Chondrocyte (in vitro differentiated cells): ENCODE measurements around the gene SMAGP. TPM values are rescaled to one million over a fixed set of nuclear protein-coding genes. Genes with fewer than 3 reads are reported as not detected.
"Not testable (repeated sequence)": the region's sequence is repeated elsewhere in the genome, so short reads cannot be mapped to it uniquely, and the experiment has no call there.

Experiments used
- DNase-seq: peaks from one replicate; pipeline ENCODE4 v3.0.0; 2021; ENCODE audit warnings: mixed read lengths, low spot score
- H3K27ac Mint-ChIP-seq: one replicate; pipeline ENCODE4 v1.8.0; 2021; ENCODE audit warnings: mild to moderate bottlenecking, moderate library complexity, mixed read lengths; ENCODE audit not compliant: unreplicated experiment
- H3K27me3 Mint-ChIP-seq: 2 replicates; pipeline ENCODE4 v1.8.0; 2021; ENCODE audit warnings: low read depth, mixed read lengths
- H3K36me3 Mint-ChIP-seq: 2 replicates; pipeline ENCODE4 v1.8.0; 2021; ENCODE audit warnings: low read depth, mixed read lengths
- H3K4me1 Mint-ChIP-seq: 2 replicates; pipeline ENCODE4 v1.8.0; 2021; ENCODE audit warnings: low read depth, mild to moderate bottlenecking, mixed read lengths
- H3K4me3 Mint-ChIP-seq: one replicate; pipeline ENCODE4 v1.8.0; 2021; ENCODE audit warnings: mild to moderate bottlenecking, moderate library complexity, mixed read lengths; ENCODE audit not compliant: unreplicated experiment
- H3K9me3 Mint-ChIP-seq: 2 replicates; pipeline ENCODE4 v1.8.0; 2021; ENCODE audit warnings: low read depth, mixed read lengths
- CTCF ChIP-seq: fragments of 200-600 bp; sonication (generic); IDR thresholded peaks from 2 replicates; pipeline ENCODE4 v1.5.0; 2021; ENCODE audit warnings: antibody characterized with exemption, mild to moderate bottlenecking, moderate library complexity
- long read RNA-seq: library from polyadenylated mRNA; stranded (forward); transcript quantifications from one replicate; pipeline ENCODE4 v2.0.0, GENCODE V29; 2021
- total RNA-seq: library from RNA; stranded (reverse); gene quantifications from 3 replicates; pipeline ENCODE4 v1.2.1, GENCODE V29; 2021

The SMAGP gene
- total RNA-seq = 2.0 to 8.5 TPM (median 8.0 TPM) in 3 replicates
- long read RNA-seq, transcript SMAGP-203 (4 exons, 2,350 nt) = major isoform, 5 of 11 reads
- long read RNA-seq, partial matches to known transcripts = 1 of 11 reads
- long read RNA-seq, other reads (novel, unspliced or antisense) = 2 of 11 reads

- Mint-ChIP-seq H3K9me3 (no peaks in the 10 kb centered on the region), H3K4me1 (peaks cover 16% of the 10 kb centered on the region), H3K36me3 (no peaks in the 10 kb centered on the region), H3K27ac (peak within 1 kb of the TSS; percentile 83), H3K4me3 (peak within 1 kb of the TSS; percentile 91), H3K27me3 (no peaks in the 10 kb centered on the region)
- DNase-seq = peak; percentile 87
- peak; percentile 20 for TF ChIP-seq CTCF
These were observed at the start of gene SMAGP for GRCh38 chr12:51270067-51270950. TSS of gene SMAGP (minus strand) at chr12:51270415. CDS start at chr12:51269278, 1,137 bp downstream.

GRCh38 chr12:51318846-51319599 lies 48.8 kb upstream of the SMAGP start:
- no peaks in the 10 kb centered on the region for H3K36me3 Mint-ChIP-seq
- H3K9me3 Mint-ChIP-seq = no peaks in the 10 kb centered on the region
- H3K27me3 Mint-ChIP-seq = no peaks in the 10 kb centered on the region
- no peak overlapping the region for H3K4me3 Mint-ChIP-seq
- no peak overlapping the region for H3K27ac Mint-ChIP-seq
- no peak for DNase-seq
- H3K4me1 Mint-ChIP-seq = peaks cover 2% of the 10 kb centered on the region
- TF ChIP-seq CTCF = no peak

- H3K4me1 Mint-ChIP-seq, H3K27ac Mint-ChIP-seq, DNase-seq, H3K27me3 Mint-ChIP-seq, H3K4me3 Mint-ChIP-seq, H3K36me3 Mint-ChIP-seq, H3K9me3 Mint-ChIP-seq: not testable (repeated sequence)
These were observed 48.0 kb upstream of the SMAGP start for GRCh38 chr12:51318057-51318806.

GRCh38 chr12:51311389-51311788 lies 41.2 kb upstream of the SMAGP start:
- no peak for TF ChIP-seq CTCF
- H3K27ac Mint-ChIP-seq = no peak overlapping the region
- peaks cover 13% of the 10 kb centered on the region for H3K4me1 Mint-ChIP-seq
- H3K9me3 Mint-ChIP-seq = no peaks in the 10 kb centered on the region
- H3K27me3 Mint-ChIP-seq = no peaks in the 10 kb centered on the region
- DNase-seq = no peak
- no peaks in the 10 kb centered on the region for H3K36me3 Mint-ChIP-seq
- H3K4me3 Mint-ChIP-seq = no peak overlapping the region

GRCh38 chr12:51307655-51308593 lies 37.7 kb upstream of the SMAGP start:
- DNase-seq = no peak
- H3K27me3 Mint-ChIP-seq = peaks cover 2% of the 10 kb centered on the region
- peaks cover 13% of the 10 kb centered on the region for H3K4me1 Mint-ChIP-seq
- no peaks in the 10 kb centered on the region for H3K36me3 Mint-ChIP-seq
- peak overlapping the region; percentile 28 for H3K27ac Mint-ChIP-seq
- no peak overlapping the region for H3K4me3 Mint-ChIP-seq
- no peaks in the 10 kb centered on the region for H3K9me3 Mint-ChIP-seq
- no peak for TF ChIP-seq CTCF
